Esophagus mucosa (tissue), 1 donor: ENCODE data around the gene SIRT5. TPM values are rescaled to one million over a fixed set of nuclear protein-coding genes. Genes with fewer than 3 reads are reported as not detected.
A peak's percentile ranks its signal among the peaks of the same experiment; 100 is the strongest.

Experiments
- ATAC-seq: fragments of 200-7000 bp; cut with Tn5 transposase; one replicate; pipeline ENCODE4 v1.9.1; 2020
- total RNA-seq: library from RNA; stranded (reverse); gene quantifications from one replicate; pipeline ENCODE4 v1.2.4, GENCODE V29; 2023
- donor health status: DM: yes; HTN: yes; CAD: no.

The SIRT5 gene
- total RNA-seq, 1 donor from 2014 or later, result 7.2 TPM

GRCh38 chr6:13590574-13591153 is 16.3 kb downstream of the SIRT5 start:
- no peak for ATAC-seq

- peak; percentile 20 for ATAC-seq
These were observed 17.0 kb downstream of the SIRT5 start for GRCh38 chr6:13591205-13591921.

- no peak for ATAC-seq
These were observed 18.7 kb downstream of the SIRT5 start for GRCh38 chr6:13593103-13593502.

GRCh38 chr6:13593720-13594119 is 19.3 kb downstream of the SIRT5 start:
- no peak for ATAC-seq

GRCh38 chr6:13597073-13597472 is 22.7 kb downstream of the SIRT5 start:
- ATAC-seq, result no peak

- no peak for ATAC-seq
These were observed 25.6 kb downstream of the SIRT5 start for GRCh38 chr6:13600036-13600435.

GRCh38 chr6:13604135-13604534 is 29.7 kb downstream of the SIRT5 start:
- no peak for ATAC-seq

- no peak for ATAC-seq
These were observed 30.4 kb downstream of the SIRT5 start for GRCh38 chr6:13604546-13605416.

GRCh38 chr6:13605634-13606033 is 31.2 kb downstream of the SIRT5 start:
- ATAC-seq, result no peak

GRCh38 chr6:13611715-13612114 is 37.3 kb downstream of the SIRT5 start:
- no peak for ATAC-seq

GRCh38 chr6:13613029-13613594 is 38.7 kb downstream of the SIRT5 start:
- no peak for ATAC-seq

GRCh38 chr6:13614126-13614925 is 39.9 kb downstream of the SIRT5 start:
- peak; percentile 52 for ATAC-seq

- peak; percentile 98 for ATAC-seq
These were observed 40.8 kb downstream of the SIRT5 start, which contains the start of gene NOL7 for GRCh38 chr6:13614926-13615791. Gene NOL7, plus strand, starts transcription at chr6:13615335. Its CDS starts 24 bp downstream, at chr6:13615359.

GRCh38 chr6:13615792-13616120 is 41.4 kb downstream of the SIRT5 start:
- ATAC-seq, result peak; percentile 55

GRCh38 chr6:13617066-13617465 is 42.7 kb downstream of the SIRT5 start:
- no peak for ATAC-seq

- ATAC-seq, result peak; percentile 56
These were observed 50.5 kb downstream of the SIRT5 start for GRCh38 chr6:13624871-13625288.

GRCh38 chr6:13629459-13630116 is 55.2 kb downstream of the SIRT5 start:
- ATAC-seq, result no peak

- ATAC-seq, result no peak
These were observed 56.1 kb downstream of the SIRT5 start for GRCh38 chr6:13630499-13630898.

GRCh38 chr6:13633343-13633742 is 58.9 kb downstream of the SIRT5 start:
- ATAC-seq, result no peak

- ATAC-seq, result peak; percentile 46
These were observed 61.7 kb downstream of the SIRT5 start for GRCh38 chr6:13635948-13636658.
